Measurements from ENCODE around the gene RHCE.
A peak's percentile ranks its signal among the peaks of the same experiment; 100 is the strongest.
"Not testable (repeated sequence)": the region's sequence is repeated elsewhere in the genome, so short reads cannot be mapped to it uniquely, and the experiment has no call there.

The RHCE gene

DNA sequence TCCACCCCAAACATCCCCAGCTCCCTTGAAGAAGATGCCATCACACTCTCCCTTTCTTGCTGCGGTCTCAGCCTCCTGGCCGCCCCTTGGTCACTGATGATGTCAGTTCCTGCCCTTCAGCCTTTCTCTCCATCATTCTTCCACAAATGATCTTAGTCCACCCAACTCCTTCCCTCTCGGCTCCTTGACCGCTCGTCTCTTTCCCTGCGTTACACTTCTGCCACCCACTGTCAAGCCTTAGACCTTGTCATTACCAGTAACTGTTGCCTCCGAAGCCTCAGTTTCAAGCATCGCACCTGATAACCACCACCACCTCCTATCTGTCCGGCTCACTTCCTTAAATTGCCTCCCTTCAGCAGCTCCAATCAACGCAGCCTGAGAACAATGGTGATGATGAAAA is 23.1 kb downstream of the RHCE start:
- not testable (repeated sequence) for DNase-seq

DNA sequence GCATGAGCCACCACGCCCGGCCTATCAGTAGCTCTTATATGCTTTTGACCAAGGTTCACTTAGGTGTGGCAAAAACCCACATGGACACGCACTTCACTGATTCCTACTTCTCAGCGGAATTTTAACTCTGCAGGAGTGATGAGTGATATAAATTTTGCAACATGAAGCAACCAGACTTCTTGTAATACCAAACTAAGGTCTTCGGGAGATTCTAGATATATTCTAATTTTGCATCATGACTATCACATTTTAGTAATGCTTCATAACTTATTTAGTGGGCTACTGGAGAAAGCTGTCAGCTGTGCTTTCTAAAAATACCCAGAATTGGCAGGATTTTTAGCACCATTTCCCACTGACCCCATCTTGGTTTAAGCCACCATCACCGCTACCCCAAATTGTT is 27.8 kb downstream of the RHCE start:
- no peak for DNase-seq

DNA sequence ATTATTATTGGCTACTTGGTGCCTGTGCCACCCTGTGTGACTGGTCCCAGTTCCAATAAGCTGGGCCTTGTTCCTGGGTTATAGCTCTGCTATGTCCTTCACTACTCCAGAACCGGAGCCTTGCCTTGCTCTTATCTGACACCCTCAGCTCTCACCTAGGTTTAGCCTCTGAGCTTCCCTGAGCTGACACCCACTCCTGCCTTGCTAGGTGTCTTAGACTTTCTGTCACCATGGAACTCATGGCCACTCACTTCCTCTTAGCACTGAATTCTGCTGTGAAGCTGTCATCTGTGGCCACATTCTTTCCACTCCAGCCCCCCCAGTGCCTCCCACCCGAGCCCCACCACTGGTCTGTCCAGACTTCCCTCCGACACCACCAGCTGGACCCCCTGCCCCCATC is 30.9 kb downstream of the RHCE start:
- not testable (repeated sequence) for DNase-seq

DNA sequence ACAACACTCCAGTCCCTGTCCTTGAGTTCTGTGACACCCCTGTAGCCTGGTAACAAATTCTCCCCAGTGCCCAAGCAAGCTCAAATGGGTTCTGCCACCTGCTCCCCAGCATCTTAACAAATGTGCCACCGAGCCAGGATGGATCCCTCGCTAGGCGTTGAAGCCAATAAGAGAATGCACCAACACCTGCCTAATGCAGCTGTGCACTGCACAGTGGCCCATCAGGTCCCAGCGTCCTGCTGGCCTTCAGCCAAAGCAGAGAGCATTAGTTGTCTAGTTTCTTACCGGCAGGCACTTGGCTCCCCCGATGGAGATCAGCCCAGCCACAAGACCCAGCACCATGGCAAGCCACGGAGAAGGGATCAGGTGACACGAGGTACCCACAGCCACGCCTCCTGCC is 31.9 kb downstream of the RHCE start:
- not testable (repeated sequence) for DNase-seq

DNA sequence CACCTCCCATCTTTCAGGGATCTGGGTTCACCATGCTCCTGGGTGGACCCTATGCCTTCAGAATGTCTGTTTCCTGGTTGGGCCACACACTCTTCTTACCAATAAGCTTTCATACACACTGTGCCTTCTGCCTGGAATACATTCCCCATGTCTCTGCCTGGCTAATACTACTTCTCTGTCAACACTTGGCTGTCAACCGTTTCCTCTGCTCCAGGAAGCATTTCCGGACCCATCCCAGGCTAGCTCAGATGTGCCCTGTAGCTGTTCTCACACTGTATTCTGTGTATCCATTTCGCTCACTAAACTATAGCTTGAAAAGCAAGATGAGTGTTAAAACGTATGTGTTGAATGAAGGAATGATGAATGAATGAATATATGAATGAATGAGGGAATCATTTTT is 33.5 kb downstream of the RHCE start:
- not testable (repeated sequence) for DNase-seq

DNA sequence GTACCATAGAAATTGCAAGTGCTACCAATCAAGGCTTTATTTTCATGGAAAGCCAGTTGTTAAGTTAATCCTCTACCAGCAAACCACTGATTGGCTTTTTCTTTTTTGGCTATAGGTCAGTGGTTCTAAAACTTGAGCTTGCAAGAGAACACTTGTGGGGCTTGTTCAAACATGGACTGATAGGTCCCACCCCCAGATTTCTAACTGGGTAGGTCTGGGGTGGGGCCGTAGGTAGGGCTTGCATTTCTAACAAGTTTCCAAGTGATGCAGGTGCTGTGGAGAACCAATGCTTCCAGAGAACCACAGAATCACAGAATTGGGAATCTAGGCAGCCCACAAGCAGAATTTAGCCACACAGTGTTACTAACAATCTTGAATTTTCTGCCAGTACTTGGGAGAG is 36.8 kb downstream of the RHCE start:
- DNase-seq, result not testable (repeated sequence)

DNA sequence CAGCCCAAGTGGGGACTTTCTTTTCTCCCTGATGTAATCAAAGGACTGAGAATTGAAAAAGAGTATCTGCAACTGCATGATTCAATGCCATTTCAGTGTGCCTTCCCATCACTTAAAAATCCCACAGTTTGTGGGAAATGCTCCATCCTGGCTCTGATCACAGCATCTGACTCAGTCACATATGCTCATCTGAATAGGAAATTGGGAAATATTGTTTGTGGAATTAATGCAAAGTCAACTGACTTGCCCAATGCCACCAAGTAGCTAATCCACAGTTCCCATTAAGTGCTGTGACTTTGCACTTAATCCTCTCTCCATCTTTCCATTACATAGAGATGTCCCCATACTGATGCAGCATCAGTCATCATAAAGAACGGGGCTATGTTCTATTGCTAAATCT is 37.5 kb downstream of the RHCE start:
- not testable (repeated sequence) for DNase-seq

DNA sequence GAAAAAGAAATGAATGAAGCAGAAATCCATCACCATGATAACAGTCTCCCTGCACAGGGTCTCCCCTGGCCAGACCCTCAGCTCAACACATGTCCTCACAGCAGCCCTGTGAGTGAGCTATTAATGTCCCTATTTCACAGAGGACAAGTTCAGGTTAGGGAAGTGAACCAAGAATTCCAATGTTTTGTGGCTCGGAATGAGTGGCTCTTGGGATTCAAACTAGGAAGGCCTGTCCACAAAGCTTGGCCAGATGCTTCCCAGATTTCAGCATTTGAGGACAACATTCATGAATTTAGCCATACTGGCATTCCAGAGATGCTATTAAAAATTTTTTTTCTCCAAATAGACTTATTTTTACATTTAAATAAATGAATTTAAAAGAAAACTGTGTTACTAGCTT is 38.1 kb downstream of the RHCE start:
- not testable (repeated sequence) for DNase-seq

DNA sequence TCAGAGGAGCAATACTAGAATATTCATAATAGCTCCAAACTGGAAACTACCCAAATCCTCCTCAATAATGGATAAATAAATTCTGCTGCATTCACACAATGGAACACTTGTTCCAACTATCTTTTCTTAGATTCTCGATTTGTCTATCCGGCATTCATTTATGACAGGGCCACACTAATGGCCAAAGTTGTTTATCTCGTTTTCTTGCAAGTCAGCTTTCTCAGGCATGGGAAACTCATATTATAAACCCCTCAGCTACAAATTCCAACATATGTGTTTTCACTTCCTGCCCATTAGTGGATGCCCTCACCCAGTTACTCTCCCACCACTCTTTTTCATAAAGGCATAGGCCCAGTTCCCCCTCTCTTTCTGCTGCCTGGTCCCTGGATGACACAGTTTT is 42.3 kb downstream of the RHCE start:
- DNase-seq, result not testable (repeated sequence)

DNA sequence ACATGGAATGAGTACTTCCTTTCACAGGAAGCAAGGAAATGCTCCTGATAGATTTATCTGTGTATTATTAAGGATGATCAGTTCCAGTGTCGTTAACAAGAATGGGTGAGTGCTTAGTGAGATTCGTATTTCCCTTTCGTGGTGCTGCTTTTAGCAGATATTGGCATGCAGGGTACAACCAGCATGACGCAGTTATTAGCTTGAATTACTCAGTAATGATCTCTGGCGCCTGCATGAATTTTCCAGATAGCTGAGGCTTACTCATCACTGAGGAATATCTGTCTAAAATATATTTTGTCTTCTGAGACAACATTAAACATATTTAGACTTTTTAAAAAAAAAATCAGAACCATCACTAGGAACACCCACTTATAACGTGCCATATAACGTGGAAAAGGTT is 48.9 kb downstream of the RHCE start:
- not testable (repeated sequence) for DNase-seq

DNA sequence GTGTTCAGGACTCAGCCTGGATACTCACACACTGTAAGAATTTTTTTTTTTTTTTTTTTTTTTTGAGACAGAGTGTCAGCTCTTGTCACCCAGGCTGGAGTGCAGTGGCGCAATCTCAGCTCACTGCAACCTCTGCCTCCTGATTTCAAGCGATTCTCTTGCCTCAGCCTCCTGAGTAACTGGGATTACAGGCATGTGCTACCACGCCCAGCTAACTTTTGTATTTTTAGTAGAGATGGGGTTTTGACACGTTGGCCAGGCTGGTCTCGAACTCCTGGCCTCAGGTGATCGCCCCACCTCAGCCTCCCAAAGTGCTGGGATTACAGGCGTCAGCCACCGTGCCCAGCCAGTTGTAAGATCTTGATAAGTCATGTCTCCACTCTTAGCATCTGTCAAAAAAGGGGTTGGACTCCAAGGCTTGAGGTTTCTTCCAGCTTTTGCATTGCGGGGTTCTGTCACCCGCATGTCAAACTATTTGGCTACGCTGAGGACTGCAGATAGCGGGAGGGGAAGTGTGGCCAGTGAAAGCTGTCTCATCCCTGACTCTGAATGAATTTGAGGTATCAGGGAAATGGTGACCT is 50.8 kb downstream of the RHCE start:
- peak; percentile 32 for DNase-seq

DNA sequence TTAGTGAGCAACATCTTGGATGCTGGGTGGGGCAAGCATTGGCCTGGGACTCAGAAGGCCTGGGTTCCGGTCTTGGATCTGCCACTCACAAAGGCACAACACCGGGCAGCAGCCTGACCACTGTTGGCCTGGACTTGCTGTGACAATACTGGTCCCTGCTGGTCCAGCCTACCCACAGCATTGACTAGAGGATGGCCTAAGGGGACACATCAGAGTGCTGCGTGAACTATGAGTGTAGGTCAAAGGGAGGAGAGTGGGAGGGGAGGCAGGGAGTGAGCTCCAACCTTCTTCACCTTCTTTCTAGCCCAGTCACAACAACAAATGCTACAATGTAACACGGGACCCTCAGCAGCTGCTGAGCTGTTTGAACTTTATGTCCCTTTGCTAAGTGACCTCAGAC is 51.4 kb downstream of the RHCE start:
- no peak for DNase-seq

DNA sequence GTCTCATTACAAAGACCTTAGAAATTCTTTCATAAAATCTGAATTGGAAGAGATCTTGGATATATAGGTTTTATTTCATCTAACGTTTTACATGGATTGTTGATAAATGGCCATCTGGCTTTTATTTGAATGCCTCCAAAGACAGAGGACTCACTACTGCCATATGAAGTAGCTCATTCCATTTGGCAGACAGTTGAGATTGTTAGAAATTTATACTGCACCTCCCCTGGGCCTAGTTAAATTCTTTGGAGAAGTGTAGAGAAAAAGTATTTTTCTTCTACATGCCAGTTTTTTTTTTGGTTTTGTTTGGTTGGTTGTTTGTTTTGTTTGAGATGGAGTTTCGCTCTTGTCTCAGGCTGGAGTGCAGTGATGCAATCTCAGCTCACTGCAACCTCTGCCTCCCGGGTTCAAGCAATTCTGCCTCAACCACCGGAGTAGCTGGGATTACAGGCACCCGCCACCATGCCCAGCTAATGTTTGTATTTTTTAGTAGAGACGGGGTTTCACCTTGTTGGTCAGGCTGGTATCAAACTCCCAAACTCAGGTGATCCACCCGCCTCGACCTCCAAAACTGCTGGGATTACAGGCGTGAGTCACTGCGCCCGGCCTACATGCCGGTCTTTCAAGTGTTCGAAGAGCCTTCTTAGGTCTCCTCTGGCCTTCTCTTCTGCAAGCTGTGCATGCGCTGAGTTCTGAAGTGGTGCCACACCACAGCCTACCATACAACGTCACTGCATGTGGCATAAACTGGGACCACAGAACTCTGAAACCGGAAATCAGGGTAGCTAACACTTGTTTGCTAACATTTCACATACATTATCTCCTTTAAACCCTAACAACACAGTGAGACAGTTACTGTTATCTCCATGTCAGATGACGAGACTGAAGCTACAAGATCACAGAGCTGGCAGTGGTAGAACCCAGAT is 57.7 kb downstream of the RHCE start:
- DNase-seq, result not testable (repeated sequence)

DNA sequence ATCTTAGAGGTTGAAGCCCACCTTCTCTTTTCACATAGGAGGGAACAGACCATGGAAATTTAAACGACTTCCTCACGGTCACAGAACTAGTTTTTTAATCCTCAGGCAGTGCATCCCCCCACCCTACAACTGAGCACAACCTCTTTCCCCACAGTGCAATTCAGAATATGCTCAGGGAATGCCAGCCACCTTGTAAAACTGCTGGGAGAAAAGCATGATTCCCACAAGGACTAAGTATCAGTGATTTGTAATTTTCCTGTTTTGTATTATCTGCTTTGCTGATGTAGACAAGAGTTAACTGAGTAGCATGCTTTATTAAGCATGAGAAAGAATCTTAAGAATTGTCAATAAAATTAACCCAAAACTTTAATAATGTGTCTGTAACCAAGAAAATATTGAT is 58.7 kb downstream of the RHCE start:
- DNase-seq, result no peak

DNA sequence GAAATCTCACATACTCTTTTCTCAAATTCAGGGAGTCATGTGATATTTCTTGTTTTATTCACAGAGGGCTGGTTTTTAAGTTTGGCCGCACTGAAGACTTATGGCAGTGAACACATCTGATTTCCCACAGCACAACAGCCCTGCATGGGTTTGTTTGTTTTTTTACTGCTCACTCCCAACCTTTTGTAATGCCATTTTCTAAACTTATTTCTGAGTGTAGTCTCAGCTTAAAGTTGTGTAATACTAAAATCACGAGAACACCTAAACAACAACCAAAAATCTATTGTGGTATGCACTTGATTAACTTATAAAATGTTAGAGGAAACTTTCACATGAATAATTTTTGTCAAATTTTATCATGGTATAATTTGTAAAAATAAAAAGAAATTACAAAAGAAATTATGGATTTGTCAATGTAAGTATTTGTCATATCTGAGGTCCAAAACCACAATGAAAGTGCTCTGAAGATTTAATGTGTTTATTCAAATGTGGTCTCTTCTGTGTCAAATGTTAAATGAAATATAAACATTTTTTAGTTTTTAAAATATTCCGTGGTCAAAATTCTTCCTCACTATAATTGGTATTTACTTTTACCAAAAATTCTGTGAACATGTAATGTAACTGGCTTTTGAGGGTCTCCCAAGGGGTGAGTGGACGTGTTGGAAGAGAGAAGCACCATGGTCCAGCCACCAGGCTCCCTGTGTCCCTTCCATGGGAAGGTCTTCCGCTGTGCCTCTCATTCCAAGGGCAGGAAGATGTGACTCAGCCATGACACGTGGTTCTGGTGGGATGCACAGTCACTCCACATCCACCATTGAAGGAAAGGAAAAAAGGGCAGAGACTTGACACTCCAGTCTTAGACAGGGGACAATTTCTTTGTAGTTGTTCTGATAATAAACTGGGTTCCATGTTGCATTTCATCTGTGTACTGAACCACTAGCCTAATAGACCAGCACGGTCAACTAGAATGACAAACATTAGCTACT is 59.7 kb downstream of the RHCE start:
- DNase-seq, result no peak

DNA sequence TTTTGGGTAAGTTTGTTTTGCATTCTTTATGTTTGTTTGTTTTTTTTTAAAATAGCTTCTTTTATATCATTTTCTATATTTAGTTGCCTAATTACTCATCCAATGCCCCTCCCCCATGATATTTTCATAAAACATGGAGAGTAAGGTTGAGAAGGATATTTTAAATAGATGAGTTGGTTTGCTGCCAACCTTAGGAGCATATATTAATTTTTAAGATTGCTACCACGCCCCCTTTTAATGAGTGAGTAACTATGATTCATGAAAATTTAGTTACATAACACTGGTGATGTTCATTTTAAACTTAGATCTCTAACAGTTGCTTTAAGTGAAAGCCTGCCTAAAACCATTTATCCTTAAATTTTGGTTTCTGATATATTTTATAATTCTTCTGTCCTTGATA is 63.8 kb downstream of the RHCE start:
- no peak for DNase-seq

DNA sequence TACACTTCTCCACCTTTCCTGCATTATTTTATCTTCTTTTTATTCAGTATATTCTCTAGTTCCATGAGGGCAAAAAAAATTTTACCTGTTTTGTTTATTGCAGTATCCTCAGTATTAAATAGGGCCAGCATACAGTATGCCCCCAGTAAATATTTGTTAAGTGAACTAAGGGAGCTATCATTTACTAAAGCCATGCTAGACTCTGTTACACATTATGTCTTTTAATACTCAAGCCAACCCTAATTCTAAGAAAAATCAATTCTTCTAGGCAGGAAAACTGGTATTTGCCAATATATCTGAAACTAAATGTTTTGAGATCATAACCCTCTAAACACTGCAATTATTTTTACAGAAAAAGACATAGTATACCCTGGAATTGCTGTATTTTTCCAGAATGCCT is 64.2 kb downstream of the RHCE start:
- no peak for DNase-seq

DNA sequence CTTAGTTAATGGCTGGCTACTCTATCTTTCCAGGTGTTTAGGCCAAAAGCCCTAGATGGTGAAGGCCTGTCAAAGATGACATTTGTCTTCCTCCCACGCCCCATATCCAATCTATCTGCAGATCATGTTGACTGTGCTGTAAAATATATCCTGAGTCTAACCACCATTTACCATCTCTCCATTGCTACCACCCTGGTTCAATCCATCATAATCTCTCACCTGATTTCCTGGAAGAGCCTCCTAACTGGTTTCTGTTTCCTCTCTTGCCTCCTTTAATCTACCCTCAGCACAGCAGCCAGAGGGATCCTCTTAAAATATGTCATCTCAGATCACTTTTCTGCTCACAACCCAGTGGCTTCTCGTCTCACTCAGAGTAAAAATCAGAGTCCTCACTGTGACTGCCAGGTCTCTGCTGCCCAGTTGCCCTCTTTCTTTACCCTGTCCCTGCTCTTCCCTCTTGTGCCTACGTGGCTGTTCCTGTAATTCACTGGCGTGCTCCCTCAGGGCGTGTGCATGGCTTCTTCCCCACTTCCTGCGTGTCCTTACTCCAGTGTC is 64.7 kb downstream of the RHCE start:
- no peak for DNase-seq

DNA sequence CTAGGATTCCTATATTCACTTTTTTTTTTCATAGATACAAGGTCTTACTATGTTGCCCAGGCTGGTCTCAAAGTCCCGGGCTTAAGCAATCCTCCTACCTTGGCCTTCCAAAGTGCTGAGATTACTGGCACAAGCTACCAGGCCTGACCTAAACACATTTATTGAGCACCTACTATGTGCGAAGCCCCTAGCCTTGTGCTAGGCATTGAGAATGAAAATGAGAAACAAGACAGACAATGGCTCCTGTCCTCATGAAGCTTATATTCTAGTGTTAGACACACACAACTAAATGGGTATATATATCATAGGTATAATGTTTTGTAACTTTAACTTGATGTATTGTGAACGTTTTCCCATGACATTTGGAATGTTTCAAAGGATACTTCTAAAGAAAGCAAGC is 71.0 kb downstream of the RHCE start:
- DNase-seq, result no peak

DNA sequence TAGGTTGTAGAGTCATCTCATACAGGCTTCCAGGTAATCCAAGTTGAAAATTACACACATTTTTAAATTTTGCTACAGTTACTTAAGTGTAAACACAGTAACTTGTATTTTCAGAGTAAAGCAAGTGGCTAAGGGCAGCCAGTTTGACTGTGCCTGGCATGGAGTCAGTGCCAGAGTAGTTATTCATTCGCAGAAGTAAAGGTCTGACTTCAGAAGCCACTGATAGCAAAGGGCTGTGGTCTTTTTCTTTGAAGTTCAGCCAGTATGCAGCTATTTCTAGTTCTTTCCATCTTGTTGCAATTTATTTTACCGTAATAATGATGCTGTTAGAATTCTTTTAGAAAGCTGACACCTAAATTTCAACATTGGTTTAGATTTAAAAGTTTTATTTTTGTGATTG is 73.1 kb downstream of the RHCE start:
- DNase-seq, result no peak

DNA sequence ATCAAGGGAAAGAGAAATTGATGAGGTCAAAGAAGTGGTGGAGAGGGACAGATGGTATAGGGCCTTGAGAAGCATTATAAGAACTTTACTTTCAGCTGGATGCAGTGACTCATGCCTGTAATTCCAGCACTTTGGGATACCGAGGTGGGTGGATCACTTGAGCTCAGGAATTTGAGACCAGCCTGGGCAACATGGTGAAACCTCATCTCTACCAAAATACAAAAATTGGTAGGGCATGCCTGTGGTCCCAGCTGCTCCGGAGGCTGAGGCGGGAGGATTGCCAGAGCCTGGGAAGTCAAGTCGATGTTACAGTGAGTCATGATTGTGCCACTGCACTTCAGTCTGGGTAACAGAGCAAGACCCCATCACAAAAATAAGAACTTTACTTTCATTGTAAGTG is 76.8 kb downstream of the RHCE start:
- DNase-seq, result no peak

DNA sequence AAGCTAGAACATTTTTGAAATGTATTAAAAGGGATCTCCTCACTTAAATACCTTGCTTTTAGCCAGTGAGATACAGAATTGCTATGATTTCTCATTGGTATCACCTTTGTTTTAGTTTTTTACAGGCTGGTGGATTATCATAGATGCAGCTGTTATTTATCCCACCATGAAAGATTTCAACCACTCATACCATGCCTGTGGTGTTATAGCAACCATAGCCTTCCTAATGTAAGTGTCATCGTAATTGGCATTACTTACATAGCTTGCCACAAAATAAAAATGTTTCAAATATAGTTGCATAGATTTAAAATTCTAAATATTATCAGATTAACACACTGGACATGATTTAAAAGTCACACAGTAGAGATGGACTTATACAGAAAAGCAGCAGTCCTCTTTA is 77.8 kb downstream of the RHCE start:
- DNase-seq, result no peak

DNA sequence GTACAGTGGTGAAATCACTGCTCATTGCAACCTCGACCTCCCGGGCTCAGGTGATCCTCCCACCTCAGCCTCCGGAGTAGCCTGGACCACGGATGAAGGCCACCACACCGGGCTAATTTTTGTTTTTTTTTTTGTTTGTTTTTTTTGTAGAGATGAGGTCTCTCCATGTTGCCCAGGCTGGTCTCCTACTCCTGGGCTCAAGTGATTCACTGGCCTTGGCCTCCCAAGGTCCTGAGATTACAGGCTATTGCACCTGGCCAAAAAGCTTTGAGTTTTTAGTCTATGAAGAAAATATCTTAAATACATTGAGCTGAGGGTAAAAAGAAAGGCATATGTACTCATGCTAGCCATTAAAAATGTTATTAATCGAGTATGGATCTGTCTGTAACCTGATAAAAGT is 78.9 kb downstream of the RHCE start:
- DNase-seq, result no peak

All from MV-4-11 (cell line).